NT2/D1 (cell line): Measurements from ENCODE around the gene CGB3.

ENCODE experiments used
- DNase-seq: peaks from one replicate; pipeline ENCODE4 v3.0.0-alpha.2; 2011; ENCODE audit warnings: low read depth, low spot score
- H3K27me3 ChIP-seq: 2 replicates; pipeline ENCODE4 v1.6.0; 2011; ENCODE audit warnings: mild to moderate bottlenecking; ENCODE audit not compliant: insufficient read length, insufficient read depth
- H3K36me3 ChIP-seq: 2 replicates; pipeline ENCODE4 v1.6.1; 2011; ENCODE audit warnings: mild to moderate bottlenecking, low read length, mixed read lengths; ENCODE audit not compliant: insufficient read depth, insufficient read length
- H3K4me1 ChIP-seq: 2 replicates; pipeline ENCODE4 v1.5.1; 2011; ENCODE audit not compliant: insufficient read depth, insufficient read length
- H3K4me3 ChIP-seq: 2 replicates; pipeline ENCODE4 v1.5.1; 2011; ENCODE audit warnings: low read depth; ENCODE audit not compliant: insufficient read length
- H3K9ac ChIP-seq: 2 replicates; pipeline ENCODE4 v1.6.0; 2011; ENCODE audit warnings: low read depth; ENCODE audit not compliant: insufficient read length
- H3K9me3 ChIP-seq: 2 replicates; pipeline ENCODE4 v1.5.1; 2011; ENCODE audit warnings: mild to moderate bottlenecking, low read length; ENCODE audit not compliant: insufficient read depth
- SUZ12 ChIP-seq: IDR thresholded peaks from 2 replicates; pipeline ENCODE4 v1.6.1; 2011; ENCODE audit not compliant: insufficient read length, insufficient read depth; ENCODE audit errors: extremely low read depth
- YY1 ChIP-seq: IDR thresholded peaks from 2 replicates; pipeline ENCODE4 v1.6.1; 2011; ENCODE audit not compliant: insufficient read length, insufficient read depth
- ZNF274 ChIP-seq: IDR thresholded peaks from 2 replicates; pipeline ENCODE4 v1.6.1; 2011; ENCODE audit warnings: mild to moderate bottlenecking, low read depth, low read length

Gene CGB3

GRCh38 chr19:48986211-48986610 lies 37.9 kb downstream of the CGB3 start:
- H3K27me3 ChIP-seq, result no peaks in the 10 kb centered on the region
- no peak overlapping the region for H3K9ac ChIP-seq
- peaks cover 76% of the 10 kb centered on the region for H3K36me3 ChIP-seq
- TF ChIP-seq YY1 (no peak), ZNF274 (no peak), SUZ12 (no peak)
- H3K9me3 ChIP-seq, result no peaks in the 10 kb centered on the region
- DNase-seq, result no peak
- peaks cover 12% of the 10 kb centered on the region for H3K4me1 ChIP-seq
- no peak overlapping the region for H3K4me3 ChIP-seq

- Histone ChIP-seq H3K9me3 (no peaks in the 10 kb centered on the region), H3K4me1 (peaks cover 8% of the 10 kb centered on the region), H3K36me3 (peaks cover 71% of the 10 kb centered on the region), H3K27me3 (no peaks in the 10 kb centered on the region), H3K9ac (no peak overlapping the region), H3K4me3 (no peak overlapping the region)
- TF ChIP-seq ZNF274 (no peak), YY1 (no peak), SUZ12 (no peak)
- no peak for DNase-seq
Measured at GRCh38 chr19:48985711-48986110, 38.4 kb downstream of the CGB3 start.

GRCh38 chr19:48982280-48982679 lies 41.9 kb downstream of the CGB3 start:
- peaks cover 63% of the 10 kb centered on the region for H3K36me3 ChIP-seq
- H3K4me3 ChIP-seq, result no peak overlapping the region
- no peaks in the 10 kb centered on the region for H3K9me3 ChIP-seq
- no peaks in the 10 kb centered on the region for H3K27me3 ChIP-seq
- no peaks in the 10 kb centered on the region for H3K4me1 ChIP-seq
- no peak overlapping the region for H3K9ac ChIP-seq
- DNase-seq, result no peak
- TF ChIP-seq YY1 (no peak), ZNF274 (no peak), SUZ12 (no peak)

- no peaks in the 10 kb centered on the region for H3K27me3 ChIP-seq
- TF ChIP-seq SUZ12, result no peak
- no peak overlapping the region for H3K9ac ChIP-seq
- H3K4me3 ChIP-seq, result no peak overlapping the region
- no peaks in the 10 kb centered on the region for H3K9me3 ChIP-seq
- no peak for DNase-seq
- H3K4me1 ChIP-seq, result no peaks in the 10 kb centered on the region
- peaks cover 51% of the 10 kb centered on the region for H3K36me3 ChIP-seq
Measured at GRCh38 chr19:48977061-48977460, 47.1 kb downstream of the CGB3 start.

GRCh38 chr19:48975947-48976847 lies 47.9 kb downstream of the CGB3 start:
- H3K9me3 ChIP-seq, result no peaks in the 10 kb centered on the region
- TF ChIP-seq YY1, result no peak
- TF ChIP-seq SUZ12, result no peak
- no peak for TF ChIP-seq ZNF274
- peaks cover 47% of the 10 kb centered on the region for H3K36me3 ChIP-seq
- no peak for DNase-seq
- no peak overlapping the region for H3K9ac ChIP-seq
- H3K27me3 ChIP-seq, result no peaks in the 10 kb centered on the region
- H3K4me1 ChIP-seq, result no peaks in the 10 kb centered on the region
- H3K4me3 ChIP-seq, result no peak overlapping the region
